HepG2 (cell line): ENCODE data around the gene GPR39. TPM values are rescaled to one million over a fixed set of nuclear protein-coding genes. Genes with fewer than 3 reads are reported as not detected.

Source experiments
- DMAP1 ChIP-seq: IDR thresholded peaks from 2 replicates; pipeline ENCODE4 v1.6.1; 2016
- ERF ChIP-seq: IDR thresholded peaks from 2 replicates; pipeline ENCODE4 v1.6.1; 2018; ENCODE audit warnings: missing biosample characterization, missing genetic modification reagents
- ISL2 ChIP-seq: sonication (generic); formaldehyde crosslinking; IDR thresholded peaks from 2 replicates; pipeline ENCODE4 v1.5.0; 2020; ENCODE audit warnings: missing genetic modification reagents
- PITX1 ChIP-seq: sonication (generic); formaldehyde crosslinking; IDR thresholded peaks from 2 replicates; pipeline ENCODE4 v1.5.1; 2020; ENCODE audit warnings: mild to moderate bottlenecking, missing genetic modification reagents
- RBAK ChIP-seq: sonication (generic); formaldehyde crosslinking; IDR thresholded peaks from 2 replicates; pipeline ENCODE4 v1.5.1; 2020; ENCODE audit warnings: mild to moderate bottlenecking, missing genetic modification reagents
- SNRNP70 ChIP-seq: fragments of 200-400 bp; formaldehyde crosslinking; IDR thresholded peaks from 2 replicates; pipeline ENCODE4 v1.6.1; 2017; ENCODE audit warnings: mild to moderate bottlenecking, low read depth, low read length, moderate library complexity
- TERF1 ChIP-seq: sonication (generic); formaldehyde crosslinking; IDR thresholded peaks from 2 replicates; pipeline ENCODE4 v1.8.0; 2022; ENCODE audit warnings: mild to moderate bottlenecking, missing genetic modification reagents, moderate library complexity
- TFE3 ChIP-seq: IDR thresholded peaks from 2 replicates; pipeline ENCODE4 v1.6.1; 2016
- ZBTB1 ChIP-seq: sonication (generic); formaldehyde crosslinking; IDR thresholded peaks from 2 replicates; pipeline ENCODE4 v1.4.0; 2020; ENCODE audit warnings: missing genetic modification reagents, borderline replicate concordance
- ZNF143 ChIP-seq: sonication (generic); formaldehyde crosslinking; IDR thresholded peaks from 2 replicates; pipeline ENCODE4 v1.4.0; 2020; ENCODE audit warnings: missing genetic modification reagents
- ZNF382 ChIP-seq: sonication (generic); formaldehyde crosslinking; IDR thresholded peaks from 2 replicates; pipeline ENCODE4 v1.5.0; 2020; ENCODE audit warnings: missing genetic modification reagents, mild to moderate bottlenecking, borderline replicate concordance
- ZNF543 ChIP-seq: sonication (generic); formaldehyde crosslinking; IDR thresholded peaks from 2 replicates; pipeline ENCODE4 v1.4.0; 2020; ENCODE audit warnings: mild to moderate bottlenecking, missing genetic modification reagents
- ZNF768 ChIP-seq: sonication (generic); formaldehyde crosslinking; IDR thresholded peaks from 2 replicates; pipeline ENCODE4 v1.4.0; 2020; ENCODE audit warnings: missing genetic modification reagents
- polyA plus RNA-seq, 8 experiments: library from polyadenylated mRNA; depleted of rRNA in 3 of 8; stranded (reverse) in 7 of 8; unstranded in 1 of 8; fragments of >200 nt; fragmentation: Illumina TruSeq in 4 of 8; extraction: Trizol in 4 of 8; gene quantifications; 2 replicates each; pipeline versions ENCODE4 v1.2.1 to v1.2.3, GENCODE V29; 2011 to 2016; ENCODE audit warnings: low read depth in 4 of 8, missing spikeins in 1 of 8, mixed read lengths in 1 of 8; ENCODE audit not compliant: insufficient read depth in 1 of 8
- total RNA-seq, 5 experiments: library from RNA; depleted of rRNA; stranded (reverse); fragments of >200 nt; fragmentation: Illumina TruSeq; extraction: Trizol; gene quantifications; 2 replicates each; pipeline ENCODE4 v1.2.3, GENCODE V29; 2016; ENCODE audit warnings: low read depth in 1 of 5
- TF ChIP-seq, protein P1 (sequence below): sonication (generic); formaldehyde crosslinking; IDR thresholded peaks from 2 replicates; pipeline ENCODE4 v1.9.0; 2021; ENCODE audit warnings: mild to moderate bottlenecking, missing genetic modification reagents
- TF ChIP-seq, protein P2 (sequence below): sonication (generic); formaldehyde crosslinking; IDR thresholded peaks from 2 replicates; pipeline ENCODE4 v1.8.0; 2022; ENCODE audit warnings: mild to moderate bottlenecking, missing genetic modification reagents, borderline replicate concordance
- TF ChIP-seq, protein P3 (sequence below): sonication (generic); formaldehyde crosslinking; IDR thresholded peaks from 2 replicates; pipeline ENCODE4 v1.5.0; 2020; ENCODE audit warnings: missing genetic modification reagents, mild to moderate bottlenecking, borderline replicate concordance
- TF ChIP-seq, protein P4 (sequence below): IDR thresholded peaks from 2 replicates; pipeline ENCODE4 v1.6.1; 2016; ENCODE audit warnings: missing compliant biosample characterization, missing genetic modification reagents, borderline replicate concordance

The GPR39 gene
- total and polyA plus RNA-seq, 2 of the 13 experiments (the other 11 are each of a cell fraction or from before 2014, with no cell fraction given) = 0.16 to 0.62 TPM

DNA sequence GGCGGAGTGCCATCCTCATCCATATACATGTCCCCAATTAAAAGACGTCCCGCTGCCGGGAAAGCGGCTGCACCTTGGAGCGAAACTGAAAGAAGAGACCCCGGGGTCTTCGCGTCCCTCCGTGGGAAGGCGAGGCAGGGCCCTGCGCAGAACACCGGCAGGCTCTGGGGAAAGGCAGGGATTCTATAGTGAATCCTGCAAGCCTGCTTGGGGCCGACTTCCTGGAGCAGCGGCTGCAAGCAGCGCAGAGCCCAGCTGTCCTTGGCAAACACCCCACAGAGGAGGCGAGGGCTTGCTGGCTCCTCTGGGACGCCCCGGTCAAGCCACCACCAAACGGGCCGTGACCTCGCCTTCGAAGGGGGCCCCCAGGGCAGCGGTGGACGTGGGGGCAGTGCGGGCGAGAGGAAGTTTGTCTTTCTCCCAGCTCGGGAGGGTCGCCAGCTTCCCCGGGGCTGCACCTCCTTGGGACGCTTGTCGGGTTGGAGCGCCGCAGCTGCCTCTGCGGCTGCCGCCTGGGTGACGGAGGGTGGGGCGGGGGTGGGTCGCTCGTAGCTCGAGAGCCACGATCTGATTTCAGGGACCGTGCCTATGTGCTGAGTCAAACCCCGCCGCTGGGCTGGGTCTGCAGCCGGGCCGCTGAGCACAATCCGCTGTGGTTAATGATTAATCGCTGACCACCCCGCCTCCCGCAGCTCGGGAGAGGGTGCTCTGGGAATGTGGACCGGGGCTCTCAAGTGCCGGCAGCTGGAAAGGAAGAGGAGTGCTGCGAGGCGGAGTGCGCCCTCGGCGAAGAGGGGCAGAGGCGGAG lies 486 bp upstream of the GPR39 start (continued):
- TF ChIP-seq, protein P1, sequence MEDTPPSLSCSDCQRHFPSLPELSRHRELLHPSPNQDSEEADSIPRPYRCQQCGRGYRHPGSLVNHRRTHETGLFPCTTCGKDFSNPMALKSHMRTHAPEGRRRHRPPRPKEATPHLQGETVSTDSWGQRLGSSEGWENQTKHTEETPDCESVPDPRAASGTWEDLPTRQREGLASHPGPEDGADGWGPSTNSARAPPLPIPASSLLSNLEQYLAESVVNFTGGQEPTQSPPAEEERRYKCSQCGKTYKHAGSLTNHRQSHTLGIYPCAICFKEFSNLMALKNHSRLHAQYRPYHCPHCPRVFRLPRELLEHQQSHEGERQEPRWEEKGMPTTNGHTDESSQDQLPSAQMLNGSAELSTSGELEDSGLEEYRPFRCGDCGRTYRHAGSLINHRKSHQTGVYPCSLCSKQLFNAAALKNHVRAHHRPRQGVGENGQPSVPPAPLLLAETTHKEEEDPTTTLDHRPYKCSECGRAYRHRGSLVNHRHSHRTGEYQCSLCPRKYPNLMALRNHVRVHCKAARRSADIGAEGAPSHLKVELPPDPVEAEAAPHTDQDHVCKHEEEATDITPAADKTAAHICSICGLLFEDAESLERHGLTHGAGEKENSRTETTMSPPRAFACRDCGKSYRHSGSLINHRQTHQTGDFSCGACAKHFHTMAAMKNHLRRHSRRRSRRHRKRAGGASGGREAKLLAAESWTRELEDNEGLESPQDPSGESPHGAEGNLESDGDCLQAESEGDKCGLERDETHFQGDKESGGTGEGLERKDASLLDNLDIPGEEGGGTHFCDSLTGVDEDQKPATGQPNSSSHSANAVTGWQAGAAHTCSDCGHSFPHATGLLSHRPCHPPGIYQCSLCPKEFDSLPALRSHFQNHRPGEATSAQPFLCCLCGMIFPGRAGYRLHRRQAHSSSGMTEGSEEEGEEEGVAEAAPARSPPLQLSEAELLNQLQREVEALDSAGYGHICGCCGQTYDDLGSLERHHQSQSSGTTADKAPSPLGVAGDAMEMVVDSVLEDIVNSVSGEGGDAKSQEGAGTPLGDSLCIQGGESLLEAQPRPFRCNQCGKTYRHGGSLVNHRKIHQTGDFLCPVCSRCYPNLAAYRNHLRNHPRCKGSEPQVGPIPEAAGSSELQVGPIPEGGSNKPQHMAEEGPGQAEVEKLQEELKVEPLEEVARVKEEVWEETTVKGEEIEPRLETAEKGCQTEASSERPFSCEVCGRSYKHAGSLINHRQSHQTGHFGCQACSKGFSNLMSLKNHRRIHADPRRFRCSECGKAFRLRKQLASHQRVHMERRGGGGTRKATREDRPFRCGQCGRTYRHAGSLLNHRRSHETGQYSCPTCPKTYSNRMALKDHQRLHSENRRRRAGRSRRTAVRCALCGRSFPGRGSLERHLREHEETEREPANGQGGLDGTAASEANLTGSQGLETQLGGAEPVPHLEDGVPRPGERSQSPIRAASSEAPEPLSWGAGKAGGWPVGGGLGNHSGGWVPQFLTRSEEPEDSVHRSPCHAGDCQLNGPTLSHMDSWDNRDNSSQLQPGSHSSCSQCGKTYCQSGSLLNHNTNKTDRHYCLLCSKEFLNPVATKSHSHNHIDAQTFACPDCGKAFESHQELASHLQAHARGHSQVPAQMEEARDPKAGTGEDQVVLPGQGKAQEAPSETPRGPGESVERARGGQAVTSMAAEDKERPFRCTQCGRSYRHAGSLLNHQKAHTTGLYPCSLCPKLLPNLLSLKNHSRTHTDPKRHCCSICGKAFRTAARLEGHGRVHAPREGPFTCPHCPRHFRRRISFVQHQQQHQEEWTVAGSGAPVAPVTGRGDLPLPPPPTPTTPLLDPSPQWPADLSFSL (CRISPR knock-in tag) = no peak
- TF ChIP-seq ERF (no peak), ZNF768 (CRISPR knock-in tag) (peak; percentile 52), TERF1 (CRISPR knock-in tag) (no peak), ZNF543 (CRISPR knock-in tag) (peak; percentile 97), ZBTB1 (CRISPR knock-in tag) (no peak), PITX1 (CRISPR knock-in tag) (no peak), ZNF382 (no peak), DMAP1 (CRISPR knock-in tag) (no peak), ZNF143 (no peak; the same call in 1 of the 2 replicates), SNRNP70 (no peak), ISL2 (CRISPR knock-in tag) (peak; percentile 48), TFE3 (peak; percentile 42; the same call in 1 of the 2 replicates), RBAK (CRISPR knock-in tag) (no peak)
- TF ChIP-seq, protein P2, sequence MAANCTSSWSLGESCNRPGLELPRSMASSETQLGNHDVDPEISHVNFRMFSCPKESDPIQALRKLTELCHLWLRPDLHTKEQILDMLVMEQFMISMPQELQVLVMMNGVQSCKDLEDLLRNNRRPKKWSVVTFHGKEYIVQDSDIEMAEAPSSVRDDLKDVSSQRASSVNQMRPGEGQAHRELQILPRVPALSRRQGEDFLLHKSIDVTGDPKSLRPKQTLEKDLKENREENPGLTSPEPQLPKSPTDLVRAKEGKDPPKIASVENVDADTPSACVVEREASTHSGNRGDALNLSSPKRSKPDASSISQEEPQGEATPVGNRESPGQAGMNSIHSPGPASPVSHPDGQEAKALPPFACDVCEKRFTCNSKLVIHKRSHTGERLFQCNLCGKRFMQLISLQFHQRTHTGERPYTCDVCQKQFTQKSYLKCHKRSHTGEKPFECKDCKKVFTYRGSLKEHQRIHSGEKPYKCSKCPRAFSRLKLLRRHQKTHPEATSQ = no peak
- TF ChIP-seq, protein P3, sequence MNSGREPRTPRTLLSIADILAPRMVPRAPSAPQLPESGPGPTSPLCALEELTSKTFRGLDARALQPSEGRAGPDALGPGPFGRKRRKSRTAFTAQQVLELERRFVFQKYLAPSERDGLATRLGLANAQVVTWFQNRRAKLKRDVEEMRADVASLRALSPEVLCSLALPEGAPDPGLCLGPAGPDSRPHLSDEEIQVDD (CRISPR knock-in tag) = no peak
- TF ChIP-seq, protein P4, sequence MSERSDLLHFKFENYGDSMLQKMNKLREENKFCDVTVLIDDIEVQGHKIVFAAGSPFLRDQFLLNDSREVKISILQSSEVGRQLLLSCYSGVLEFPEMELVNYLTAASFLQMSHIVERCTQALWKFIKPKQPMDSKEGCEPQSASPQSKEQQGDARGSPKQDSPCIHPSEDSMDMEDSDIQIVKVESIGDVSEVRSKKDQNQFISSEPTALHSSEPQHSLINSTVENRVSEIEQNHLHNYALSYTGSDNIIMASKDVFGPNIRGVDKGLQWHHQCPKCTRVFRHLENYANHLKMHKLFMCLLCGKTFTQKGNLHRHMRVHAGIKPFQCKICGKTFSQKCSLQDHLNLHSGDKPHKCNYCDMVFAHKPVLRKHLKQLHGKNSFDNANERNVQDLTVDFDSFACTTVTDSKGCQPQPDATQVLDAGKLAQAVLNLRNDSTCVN (CRISPR knock-in tag) = 0 out of 2 replicates have a peak, but pooled peaks have one; percentile 58
